GM18909 (cell line): Measurements from ENCODE around the gene CLEC2A.
"Not testable (repeated sequence)": the region's sequence is repeated elsewhere in the genome, so short reads cannot be mapped to it uniquely, and the experiment has no call there.

Experiments
- ATAC-seq: cut with Tn5 transposase; IDR thresholded peaks from one replicate; pipeline ENCODE4 v1.9.1; 2021; ENCODE audit warnings: mild to moderate bottlenecking; ENCODE audit not compliant: unreplicated experiment, poor library complexity

Gene CLEC2A, protein sequence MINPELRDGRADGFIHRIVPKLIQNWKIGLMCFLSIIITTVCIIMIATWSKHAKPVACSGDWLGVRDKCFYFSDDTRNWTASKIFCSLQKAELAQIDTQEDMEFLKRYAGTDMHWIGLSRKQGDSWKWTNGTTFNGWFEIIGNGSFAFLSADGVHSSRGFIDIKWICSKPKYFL

DNA sequence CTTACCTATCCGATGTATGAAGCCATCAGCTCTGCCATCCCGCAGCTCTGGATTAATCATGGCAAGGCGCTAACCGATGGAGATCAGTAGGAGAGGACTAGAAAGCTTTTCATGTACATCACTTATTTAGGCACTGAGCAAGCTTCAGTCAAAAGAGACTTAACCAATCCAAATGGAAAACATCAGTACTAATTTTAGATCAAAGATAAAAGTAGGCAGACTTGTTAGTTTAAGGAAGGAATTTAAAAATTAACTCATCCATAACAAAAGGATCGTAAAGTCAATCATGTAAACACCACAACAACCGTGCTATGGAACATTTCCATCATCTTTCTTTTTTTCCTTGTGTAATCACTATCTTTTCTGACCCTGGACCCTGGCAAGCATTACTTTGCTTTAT, at the start of gene CLEC2A:
CLEC2A (minus strand) TSS at position 101 of the 400 bp plus-strand sequence; CDS start at position 60, 41 bp downstream.
- ATAC-seq = no peak

DNA sequence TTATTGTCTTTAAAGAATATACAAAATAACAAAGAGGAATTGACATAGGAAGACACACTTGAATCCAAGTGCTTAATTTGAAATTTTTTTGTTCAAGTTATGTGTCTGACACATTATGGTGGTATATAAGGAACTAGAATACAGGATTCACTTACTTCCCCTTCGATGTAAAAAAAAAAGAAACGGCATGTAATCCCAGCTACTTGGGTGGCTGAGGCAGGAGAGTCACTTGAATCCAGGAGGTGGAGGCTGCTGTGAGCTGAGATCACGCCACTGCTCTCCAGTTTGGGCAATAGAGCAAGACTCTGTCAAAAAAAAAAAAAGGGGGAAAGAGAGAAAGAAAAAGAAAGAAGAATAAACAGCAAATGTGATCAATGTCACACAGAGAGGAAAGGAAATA, 48.0 kb upstream of the CLEC2A start:
- ATAC-seq = no peak

DNA sequence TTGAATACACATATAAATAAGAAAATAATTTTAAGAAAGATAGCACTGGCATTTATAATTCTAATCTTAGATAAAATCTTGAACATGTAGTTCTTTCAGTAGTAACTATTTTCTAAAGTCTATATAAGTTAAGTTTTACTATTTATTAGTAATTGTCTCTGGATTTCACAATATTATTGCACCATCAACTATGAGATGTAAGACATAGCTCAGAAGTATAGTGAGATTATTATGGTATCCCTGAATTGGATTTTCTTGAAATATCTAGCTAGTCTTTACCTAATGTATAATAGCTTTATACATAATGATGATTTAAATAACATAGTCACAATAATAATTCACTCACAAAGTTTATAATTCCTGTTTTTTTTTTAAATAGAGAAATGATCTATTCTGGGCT, 45.7 kb upstream of the CLEC2A start:
- no peak for ATAC-seq

DNA sequence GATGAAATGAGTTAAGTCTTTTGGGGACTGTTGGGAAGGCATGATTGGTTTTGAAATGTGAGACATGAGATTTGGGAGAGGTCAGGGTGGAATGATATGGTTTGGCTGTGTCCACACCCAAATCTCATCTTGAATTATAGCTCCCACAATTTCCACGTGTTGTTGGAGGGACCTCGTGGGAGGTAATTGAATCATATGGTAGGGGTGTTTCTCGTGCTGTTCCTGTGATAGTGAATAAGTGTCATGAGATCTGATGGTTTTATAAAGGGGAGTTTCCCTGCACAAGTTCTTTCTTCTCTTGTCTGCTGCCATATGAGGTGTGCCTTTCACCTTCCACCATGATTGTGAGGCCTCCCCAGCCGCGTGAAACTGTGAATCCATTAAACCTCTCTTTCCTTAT, 44.5 kb upstream of the CLEC2A start:
- not testable (repeated sequence) for ATAC-seq

DNA sequence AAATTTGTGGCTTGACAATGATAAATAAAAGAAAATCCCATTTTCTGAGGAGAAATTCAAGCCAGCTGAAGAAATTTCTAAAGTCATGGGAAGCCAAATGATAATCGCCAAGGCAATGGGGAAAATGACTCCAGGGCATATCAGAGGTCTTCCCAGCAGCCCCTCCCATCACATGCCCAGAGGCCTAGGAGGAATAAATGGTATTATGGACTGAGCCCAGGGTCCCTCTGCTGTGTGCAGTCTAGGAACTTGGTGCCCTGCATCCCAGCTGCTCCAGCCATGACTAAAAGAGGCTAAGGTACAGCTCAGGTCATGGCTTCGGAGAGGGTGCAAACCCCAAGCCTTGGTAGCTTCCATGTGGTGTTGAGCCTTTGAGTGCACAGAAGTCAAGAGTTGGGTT, 43.4 kb upstream of the CLEC2A start:
- no peak for ATAC-seq

DNA sequence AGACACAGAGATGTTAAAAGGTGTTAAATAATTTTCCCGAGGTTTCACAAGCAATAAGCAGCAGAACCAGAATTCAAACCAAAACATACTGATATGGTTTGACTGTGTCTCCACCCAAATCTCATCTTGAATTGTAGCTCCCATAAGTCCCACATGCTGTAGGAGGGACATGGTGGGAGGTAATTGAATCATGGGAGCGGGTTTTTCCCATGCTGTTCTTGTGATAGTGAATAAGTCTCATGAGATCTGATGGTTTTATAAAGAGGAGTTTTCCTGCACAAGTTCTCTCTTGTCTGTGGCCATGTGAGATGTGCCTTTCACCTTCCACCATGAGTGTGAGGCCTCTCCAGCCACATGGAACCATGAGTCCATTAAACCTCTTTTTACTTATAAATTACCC, 42.6 kb upstream of the CLEC2A start:
- ATAC-seq = not testable (repeated sequence)

DNA sequence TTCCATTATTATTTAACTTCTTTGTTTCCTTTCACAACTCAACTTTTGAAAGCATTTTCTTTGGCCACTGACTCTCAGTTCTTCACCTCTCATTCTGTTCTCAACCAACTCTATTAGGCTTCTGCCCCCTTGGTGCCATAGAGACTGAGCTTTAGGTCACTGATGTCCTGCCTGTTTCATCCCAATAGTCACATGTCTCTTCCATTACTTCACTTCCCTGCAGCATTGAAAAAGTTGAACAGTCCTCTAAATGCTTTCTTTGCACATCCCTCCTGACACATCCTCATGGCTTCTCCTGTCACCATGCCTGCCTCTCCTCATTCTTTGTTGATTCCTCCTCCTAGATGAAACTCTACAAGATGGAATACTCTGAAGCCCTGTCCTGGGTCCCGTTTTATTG, 41.8 kb upstream of the CLEC2A start:
- no peak for ATAC-seq

DNA sequence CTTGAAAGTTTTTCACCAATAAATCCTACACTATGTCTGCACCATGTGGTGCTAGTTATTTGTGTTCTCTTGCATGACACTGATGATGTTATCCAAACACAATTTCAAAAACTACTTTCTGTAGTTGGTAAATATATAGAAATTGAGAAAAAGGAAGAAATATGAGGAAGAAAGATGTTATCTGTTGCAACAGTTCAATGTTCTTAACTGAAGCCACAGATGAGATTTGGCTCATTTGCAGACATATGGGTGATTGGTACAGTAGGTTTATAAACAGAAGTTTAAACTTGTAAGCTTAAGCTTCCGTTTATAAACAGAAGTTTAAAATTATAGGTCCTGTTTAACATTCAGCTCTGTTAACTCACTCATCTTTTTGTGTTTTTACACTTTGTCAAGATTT, 39.0 kb upstream of the CLEC2A start, which contains the start of gene CLEC12A:
CLEC12A (plus strand) TSS at position 229 of the 400 bp plus-strand sequence. CDS start 188 bp downstream, outside the sequence.
- no peak for ATAC-seq

DNA sequence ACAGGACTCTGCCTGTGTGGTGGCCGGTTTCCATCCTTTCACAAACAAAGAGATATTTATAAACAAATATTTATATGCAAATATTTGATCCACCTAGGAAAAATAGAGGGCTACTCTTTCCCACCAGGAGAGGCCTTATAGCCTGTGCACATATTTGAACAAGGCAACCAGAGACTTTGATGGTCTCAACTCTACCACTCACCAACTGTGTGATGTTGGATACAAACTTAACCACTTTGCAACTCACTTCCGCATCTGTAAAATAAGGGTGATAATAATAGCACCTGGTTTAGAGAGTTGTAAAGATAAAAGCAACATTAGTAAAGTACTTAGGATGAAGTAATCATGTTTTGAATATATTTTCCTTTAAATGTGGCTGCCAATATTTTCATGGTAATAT, 37.5 kb upstream of the CLEC2A start:
- ATAC-seq = no peak

DNA sequence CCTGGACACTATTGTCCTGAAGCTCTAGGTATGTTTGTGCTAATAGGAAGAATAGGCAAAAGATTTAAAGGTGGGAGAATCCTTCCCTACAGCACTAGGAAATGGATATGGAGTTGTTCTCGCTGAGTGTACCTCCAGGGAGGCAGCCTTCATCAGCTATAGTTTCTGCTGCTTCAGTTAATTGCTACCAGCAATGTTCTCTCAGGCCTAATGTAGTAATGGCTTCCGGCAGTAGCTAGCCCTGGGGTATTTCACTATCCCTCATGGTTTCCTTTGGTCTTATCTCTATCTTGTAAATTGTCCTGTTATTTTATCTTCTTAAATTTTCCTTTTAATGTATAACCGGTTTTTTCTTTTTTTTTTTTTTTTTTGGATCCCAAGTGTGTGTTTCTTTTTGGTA, 29.7 kb upstream of the CLEC2A start:
- ATAC-seq = no peak

DNA sequence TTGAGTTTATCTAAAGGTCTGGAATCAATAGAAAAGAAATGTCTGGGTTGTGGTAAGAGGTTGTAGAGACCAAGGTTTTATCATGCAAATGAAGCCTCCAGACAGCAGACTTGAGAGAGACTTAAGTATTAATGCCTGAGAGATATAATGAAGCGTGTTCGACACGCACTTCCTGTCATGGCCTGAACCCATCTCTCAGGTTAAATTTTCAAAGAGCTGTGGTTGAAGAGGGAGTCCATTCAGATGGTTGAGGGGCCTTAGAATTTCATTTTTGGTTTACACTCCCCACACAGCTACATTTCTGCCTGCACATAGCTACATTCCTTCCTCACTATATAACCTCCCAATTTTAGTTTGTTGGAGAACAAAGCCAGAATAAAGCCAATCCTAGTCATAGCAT, 28.9 kb upstream of the CLEC2A start:
- ATAC-seq = peak; percentile 84

DNA sequence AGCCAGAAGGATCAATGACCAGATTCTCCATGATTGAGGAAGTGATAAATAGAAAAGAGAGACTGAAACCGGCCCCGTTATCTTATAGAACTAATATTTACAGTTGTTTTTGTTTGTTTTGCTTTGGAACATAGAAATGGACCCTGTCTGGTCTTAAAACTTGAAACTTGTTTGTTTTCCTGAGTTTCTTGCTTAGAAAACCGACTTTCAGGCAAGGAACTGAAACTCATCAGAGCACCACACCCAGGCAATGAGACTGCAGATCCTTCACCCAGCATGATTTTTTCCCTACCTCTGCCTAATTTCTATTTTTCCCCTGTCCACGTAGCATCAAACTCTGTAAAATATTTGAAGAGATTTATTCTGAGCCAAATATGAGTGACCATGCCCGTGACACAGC, 28.4 kb upstream of the CLEC2A start:
- no peak for ATAC-seq

DNA sequence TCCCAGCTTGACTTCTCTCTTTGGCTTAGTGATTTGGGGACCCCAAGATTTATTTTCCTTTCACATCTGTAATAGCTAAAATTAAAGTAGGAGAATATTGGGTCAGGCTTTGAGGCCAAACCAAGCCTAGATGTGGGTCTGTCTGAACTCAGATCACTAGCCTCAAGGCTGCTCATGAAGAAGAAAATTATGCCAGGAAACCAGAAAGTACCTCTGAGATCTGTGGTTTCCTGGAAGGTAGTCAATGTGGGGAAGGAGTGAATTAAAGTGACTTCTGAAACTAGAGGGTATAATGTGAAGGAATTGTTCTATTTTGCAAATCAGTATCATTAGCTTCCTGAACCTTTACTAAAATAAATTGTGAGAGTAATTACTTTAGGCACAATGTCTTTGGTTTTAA, 25.7 kb upstream of the CLEC2A start:
- no peak for ATAC-seq

DNA sequence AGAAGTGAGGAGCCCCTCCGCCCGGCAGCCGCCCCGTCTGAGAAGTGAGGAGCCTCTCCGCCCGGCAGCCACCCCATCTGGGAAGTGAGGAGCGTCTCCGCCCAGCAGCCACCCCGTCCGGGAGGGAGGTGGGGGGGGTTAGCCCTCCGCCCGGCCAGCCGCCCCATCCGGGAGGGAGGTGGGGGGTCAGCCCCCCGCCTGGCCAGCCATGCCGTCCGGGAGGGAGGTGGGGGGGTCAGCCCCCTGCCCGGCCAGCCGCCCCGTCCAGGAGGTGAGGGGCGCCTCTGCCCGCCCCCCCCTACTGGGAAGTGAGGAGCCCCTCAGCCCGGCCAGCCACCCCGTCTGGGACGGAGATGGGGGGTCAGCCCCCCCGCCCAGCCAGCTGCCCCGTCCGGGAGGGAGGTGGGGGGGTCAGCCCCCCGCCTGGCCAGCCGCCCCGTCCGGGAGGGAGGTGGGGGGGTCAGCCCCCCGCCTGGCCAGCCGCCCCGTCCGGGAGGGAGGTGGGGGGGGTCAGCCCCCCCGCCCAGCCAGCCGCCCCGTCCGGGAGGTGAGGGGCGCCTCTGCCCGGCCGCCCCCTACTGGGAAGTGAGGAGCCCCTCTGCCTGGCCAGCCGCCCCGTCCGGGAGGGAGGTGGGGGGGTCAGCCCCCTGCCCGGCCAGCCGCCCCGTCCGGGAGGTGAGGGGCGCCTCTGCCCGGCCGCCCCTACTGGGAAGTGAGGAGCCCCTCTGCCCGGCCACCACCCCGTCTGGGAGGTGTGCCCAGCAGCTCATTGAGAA, 21.0 kb upstream of the CLEC2A start:
- ATAC-seq = not testable (repeated sequence)

DNA sequence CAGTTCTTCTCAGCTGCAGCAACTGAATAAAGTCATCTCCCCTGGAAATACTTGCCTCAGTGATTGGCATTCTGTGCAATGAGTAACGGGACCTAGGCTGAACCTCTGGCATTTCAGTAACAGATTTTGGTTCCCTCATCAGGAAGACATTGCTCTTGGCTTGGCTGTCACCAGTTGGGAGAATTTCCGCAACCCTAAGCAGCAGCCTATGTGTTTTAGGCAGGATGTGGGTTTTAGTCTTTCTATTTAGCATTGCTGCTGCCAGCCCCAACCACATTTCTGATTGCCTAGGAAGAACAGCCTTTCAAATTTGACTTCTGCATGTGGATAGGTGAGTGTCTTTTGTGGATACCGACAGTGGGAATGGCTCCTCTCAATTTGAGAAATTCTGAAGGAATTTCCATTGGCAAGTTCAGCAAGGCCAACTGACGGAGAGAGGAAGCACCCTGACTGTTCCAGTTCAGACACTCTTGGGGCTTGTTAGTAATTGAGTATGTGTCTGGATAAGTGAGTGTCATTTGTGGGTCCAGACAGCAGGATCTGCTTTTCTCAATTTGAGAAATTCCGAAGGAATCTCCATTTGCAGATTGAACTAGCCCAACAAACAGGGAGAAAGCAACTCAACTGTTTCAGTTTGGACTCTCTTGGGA, 19.0 kb upstream of the CLEC2A start:
- ATAC-seq = no peak

DNA sequence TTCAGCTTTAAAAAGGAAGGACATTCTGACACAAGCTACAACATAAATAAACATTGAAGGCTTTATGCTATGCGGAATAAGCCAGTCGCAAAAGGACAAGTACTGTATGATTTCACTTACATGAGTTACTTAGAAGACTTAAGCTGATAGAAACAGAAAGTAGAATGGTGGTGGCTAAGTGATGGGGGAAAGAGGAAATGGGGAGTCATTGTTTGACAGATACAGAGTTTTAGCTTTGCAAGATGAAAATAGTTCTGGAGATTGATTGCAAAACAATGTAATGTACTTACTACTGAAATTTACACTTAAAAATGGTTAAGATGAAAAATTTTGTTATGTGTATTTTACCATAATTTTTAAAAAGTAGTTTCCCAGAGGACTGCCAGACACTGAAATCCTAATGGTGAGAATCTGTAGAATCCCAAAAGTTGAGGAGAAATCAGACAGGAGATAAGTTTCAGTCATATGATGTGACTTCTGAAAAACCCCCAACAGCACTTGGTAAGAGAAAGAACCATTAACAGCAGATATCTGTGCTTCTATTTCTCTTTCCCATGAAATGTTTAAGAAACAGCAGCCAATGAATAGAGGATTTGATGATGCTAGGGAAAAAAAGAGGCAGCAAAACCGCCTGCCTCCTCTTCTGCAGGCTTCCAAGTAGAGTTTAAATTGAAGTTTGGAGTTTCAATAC, 16.6 kb upstream of the CLEC2A start:
- peak; percentile 93 for ATAC-seq

DNA sequence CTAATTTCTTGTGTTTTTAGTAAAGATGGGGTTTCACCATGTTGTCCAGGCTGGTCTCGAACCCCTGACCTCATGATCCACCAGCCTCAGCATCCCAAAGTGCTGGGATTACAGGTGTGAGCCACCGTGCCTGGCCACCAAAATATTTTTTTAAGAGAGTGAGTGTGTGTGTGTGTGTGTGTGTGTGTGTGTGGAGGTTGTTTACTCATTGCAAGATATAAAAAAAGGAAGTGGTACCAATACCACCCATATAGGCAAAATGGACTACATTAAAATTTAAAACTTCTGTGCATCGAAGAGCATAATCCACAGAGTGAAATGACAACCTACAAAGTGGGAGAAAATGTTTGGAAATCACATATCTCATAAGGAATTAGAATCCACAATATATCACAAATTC, 15.5 kb upstream of the CLEC2A start:
- ATAC-seq = no peak

DNA sequence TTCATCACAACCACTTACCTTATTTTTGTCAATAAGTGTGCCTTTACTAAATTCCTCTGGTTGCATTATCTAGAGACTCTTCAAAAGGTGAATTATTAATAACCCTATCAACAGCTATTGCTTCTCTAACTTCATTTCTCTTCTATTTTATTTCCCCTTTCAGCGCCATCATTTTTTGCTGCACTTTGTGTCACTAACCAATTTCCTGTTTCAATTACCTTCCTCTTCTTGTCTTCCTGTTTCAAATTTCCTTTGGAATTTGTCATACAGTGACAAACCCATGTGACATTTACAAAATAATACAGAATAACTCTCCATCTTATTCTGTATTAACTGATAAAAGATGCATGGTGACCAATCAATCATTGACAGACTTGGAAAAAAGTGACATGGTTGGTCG, 12.2 kb upstream of the CLEC2A start:
- no peak for ATAC-seq

DNA sequence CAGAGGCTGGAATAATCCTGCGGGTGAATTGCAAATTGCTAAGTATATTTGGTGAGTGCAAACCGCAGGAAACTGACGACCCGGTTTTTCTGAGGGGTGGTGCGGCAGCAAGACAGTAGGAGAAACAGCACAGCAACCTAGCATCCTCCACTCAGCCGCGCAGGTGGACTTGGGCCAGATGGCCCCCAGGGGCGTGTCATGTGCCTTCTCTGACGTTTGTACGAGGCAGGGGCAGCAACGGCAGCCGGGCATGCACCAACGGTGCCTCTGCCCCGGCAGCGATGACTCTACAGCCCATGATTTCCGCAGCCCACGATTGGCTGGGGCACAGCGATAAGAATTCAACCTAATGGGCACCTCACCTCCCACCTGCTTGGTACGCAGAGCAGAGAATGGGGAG, 11.1 kb upstream of the CLEC2A start:
- ATAC-seq = no peak

DNA sequence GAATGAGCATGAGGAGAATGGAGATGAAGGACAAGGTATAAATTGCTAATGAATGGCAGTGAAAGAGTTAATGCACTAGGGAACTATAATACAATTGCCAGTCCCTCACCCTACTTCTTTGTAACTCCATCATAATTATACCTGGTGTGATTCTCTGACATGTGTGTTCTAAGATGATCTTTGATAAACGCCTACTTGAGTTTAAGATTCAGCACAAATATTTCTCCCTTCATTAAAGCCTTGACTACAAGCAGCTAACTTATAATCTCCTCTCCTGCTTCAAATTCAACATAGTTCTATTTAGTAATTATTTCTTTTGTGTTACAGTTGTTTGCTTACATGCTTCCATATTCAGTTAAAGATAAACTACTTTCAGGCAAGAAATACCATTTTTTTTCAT, 9.7 kb upstream of the CLEC2A start:
- ATAC-seq = no peak

DNA sequence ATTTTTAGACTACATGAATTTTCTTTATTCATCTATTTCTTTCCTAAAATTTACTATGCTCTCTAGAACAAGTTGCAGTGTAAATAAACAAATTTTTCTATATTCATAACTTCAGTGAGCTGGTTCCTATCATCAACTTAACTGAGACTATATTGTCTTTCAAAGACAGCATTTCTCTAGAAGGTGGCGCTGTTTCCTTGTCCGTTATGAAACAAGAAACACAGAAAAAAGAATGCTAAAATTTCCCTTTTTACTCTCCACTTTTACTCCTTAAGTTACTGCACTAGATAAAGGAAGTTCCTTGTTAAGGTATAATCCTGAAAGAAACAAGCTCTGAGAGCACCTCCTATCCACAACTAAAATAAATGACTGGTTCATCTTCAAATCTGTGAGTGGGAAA, 8.2 kb upstream of the CLEC2A start:
- no peak for ATAC-seq
